Upper lobe of left lung (tissue), 6 donors: ENCODE results near the gene DZANK1. TPM values are rescaled to one million over a fixed set of nuclear protein-coding genes. Genes with fewer than 3 reads are reported as not detected.
"Not testable (repeated sequence)": the region's sequence is repeated elsewhere in the genome, so short reads cannot be mapped to it uniquely, and the experiment has no call there.

Experiments
- ATAC-seq, 2 donors: fragments of 200-7000 bp; cut with Tn5 transposase; one replicate each; pipeline ENCODE4 v1.9.1; 2022; ENCODE audit warnings: mild to moderate bottlenecking in 2 of 2, moderate library complexity in 2 of 2; ENCODE audit not compliant: low FRiP score in 2 of 2
- DNase-seq, 2 donors: peaks; one replicate each; pipeline ENCODE4 v3.0.0-alpha.2; 2019 to 2020
- H3K27ac ChIP-seq, 4 donors: fragments of 200-600 bp; sonication (generic); one replicate each; pipeline ENCODE4 v1.5.1; 2016 to 2019
- H3K27me3 ChIP-seq, 4 donors: fragments of 200-600 bp; sonication (generic); one replicate each; pipeline ENCODE4 v1.5.1; 2017 to 2019
- H3K36me3 ChIP-seq, 4 donors: fragments of 200-600 bp; sonication (generic); one replicate each; pipeline ENCODE4 v1.5.1; 2016 to 2019
- H3K4me1 ChIP-seq, 4 donors: fragments of 200-600 bp; sonication (generic); one replicate each; pipeline ENCODE4 v1.5.1; 2018 to 2019
- H3K4me3 ChIP-seq, 4 donors: fragments of 200-600 bp; sonication (generic); one replicate each; pipeline ENCODE4 v1.5.1; 2017 to 2019; ENCODE audit warnings: mild to moderate bottlenecking in 2 of 4, moderate library complexity in 1 of 4
- H3K9me3 ChIP-seq, 4 donors: fragments of 200-600 bp; sonication (generic); one replicate each; pipeline ENCODE4 v1.5.1; 2018 to 2019
- EP300 ChIP-seq, 4 donors: sonication (generic); formaldehyde crosslinking; IDR thresholded peaks; one replicate each; pipeline ENCODE4 v1.5.1; 2017; ENCODE audit warnings: antibody characterized with exemption in 4 of 4, control low read depth in 2 of 4
- POLR2A ChIP-seq, 4 donors: fragments of 450-650 bp; IDR thresholded peaks; one replicate each; pipeline ENCODE4 v1.5.1; 2016 to 2017; ENCODE audit warnings: antibody characterized with exemption in 4 of 4, mild to moderate bottlenecking in 2 of 4
- POLR2AphosphoS5 ChIP-seq, 2 donors: sonication (generic); formaldehyde crosslinking; IDR thresholded peaks; one replicate each; pipeline ENCODE4 v1.5.1; 2017; ENCODE audit warnings: antibody characterized with exemption in 2 of 2
- WGBS, 2 donors: methylation state at CpG; one replicate each; pipeline ENCODE4 v1.1.5; 2017 to 2018; 5-methylcytosine and 5-hydroxymethylcytosine counted together
- small RNA-seq, 4 donors: library from RNA; depleted of rRNA; stranded (forward); fragments of <200 nt; gene quantifications; one replicate each; pipeline ENCODE3, GENCODE V24; 2016
- total RNA-seq, 6 donors: library from RNA; depleted of rRNA in 4 of 6; stranded (reverse); fragments of >200 nt in 4 of 6; gene quantifications; one replicate each; pipeline versions ENCODE4 v1.1.0 to v1.2.1, GENCODE V29; 2016 to 2021
- TF ChIP-seq, protein P1 (sequence below), 6 experiments: fragments of 450-650 bp in 4 of 6; fragments of 200-600 bp in 2 of 6; sonication (generic) in 2 of 6; IDR thresholded peaks; one replicate each; pipeline ENCODE4 v1.5.1; 2016 to 2019; ENCODE audit warnings: antibody characterized with exemption in 6 of 6
- donor health status: DM: no; HTN: no; CAD: no; lungs with moderate emphysema.
- donor health status: DM: no; HTN: yes; CAD: no; lungs with severe emphysema.

Gene DZANK1
- total RNA-seq, 6 donors from 2014 or later: 1.8 to 12.8 (median 4.4) TPM

DNA sequence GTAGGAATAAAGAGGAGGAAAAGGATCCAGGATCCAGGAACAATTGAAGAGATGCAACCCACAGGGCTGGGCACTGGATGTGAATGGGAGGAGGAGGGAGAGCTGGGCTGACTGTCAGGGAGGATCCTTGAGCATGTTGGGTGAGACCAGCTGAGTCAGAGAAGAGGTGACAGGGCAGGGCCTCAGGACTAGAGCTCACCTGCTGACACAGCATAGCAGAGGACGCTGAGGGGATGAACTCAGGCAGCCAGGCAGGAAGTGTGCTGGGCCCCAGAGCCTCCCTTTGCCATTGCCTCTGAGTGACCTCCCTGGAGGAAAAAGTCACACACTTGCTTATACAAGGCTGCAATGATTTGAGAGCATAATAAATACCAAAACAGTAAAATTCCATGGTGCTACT, 106.2 kb downstream of the DZANK1 start:
- DNase-seq (no peak), ATAC-seq (no peak)
- TF ChIP-seq POLR2AphosphoS5 (IDR thresholded peaks at IDR 0.05) (no peak), POLR2A (IDR thresholded peaks at IDR 0.05) (no peak), EP300 (IDR thresholded peaks at IDR 0.05) (no peak)
- TF ChIP-seq, protein P1, sequence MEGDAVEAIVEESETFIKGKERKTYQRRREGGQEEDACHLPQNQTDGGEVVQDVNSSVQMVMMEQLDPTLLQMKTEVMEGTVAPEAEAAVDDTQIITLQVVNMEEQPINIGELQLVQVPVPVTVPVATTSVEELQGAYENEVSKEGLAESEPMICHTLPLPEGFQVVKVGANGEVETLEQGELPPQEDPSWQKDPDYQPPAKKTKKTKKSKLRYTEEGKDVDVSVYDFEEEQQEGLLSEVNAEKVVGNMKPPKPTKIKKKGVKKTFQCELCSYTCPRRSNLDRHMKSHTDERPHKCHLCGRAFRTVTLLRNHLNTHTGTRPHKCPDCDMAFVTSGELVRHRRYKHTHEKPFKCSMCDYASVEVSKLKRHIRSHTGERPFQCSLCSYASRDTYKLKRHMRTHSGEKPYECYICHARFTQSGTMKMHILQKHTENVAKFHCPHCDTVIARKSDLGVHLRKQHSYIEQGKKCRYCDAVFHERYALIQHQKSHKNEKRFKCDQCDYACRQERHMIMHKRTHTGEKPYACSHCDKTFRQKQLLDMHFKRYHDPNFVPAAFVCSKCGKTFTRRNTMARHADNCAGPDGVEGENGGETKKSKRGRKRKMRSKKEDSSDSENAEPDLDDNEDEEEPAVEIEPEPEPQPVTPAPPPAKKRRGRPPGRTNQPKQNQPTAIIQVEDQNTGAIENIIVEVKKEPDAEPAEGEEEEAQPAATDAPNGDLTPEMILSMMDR (IDR thresholded peaks at IDR 0.05): no peak
- H3K9me3 ChIP-seq: no peaks in the 10 kb centered on the region
- H3K4me3 ChIP-seq: no peak overlapping the region
- H3K36me3 ChIP-seq: no peaks in the 10 kb centered on the region
- no peaks in the 10 kb centered on the region for H3K4me1 ChIP-seq
- 47% methylated on average over 1 of the region's 1 CpG; no CpG with 5 or more reads in 1 of the 2 donors for WGBS, 2 donors
- H3K27me3 ChIP-seq: no peaks in the 10 kb centered on the region
- no peak overlapping the region for H3K27ac ChIP-seq

DNA sequence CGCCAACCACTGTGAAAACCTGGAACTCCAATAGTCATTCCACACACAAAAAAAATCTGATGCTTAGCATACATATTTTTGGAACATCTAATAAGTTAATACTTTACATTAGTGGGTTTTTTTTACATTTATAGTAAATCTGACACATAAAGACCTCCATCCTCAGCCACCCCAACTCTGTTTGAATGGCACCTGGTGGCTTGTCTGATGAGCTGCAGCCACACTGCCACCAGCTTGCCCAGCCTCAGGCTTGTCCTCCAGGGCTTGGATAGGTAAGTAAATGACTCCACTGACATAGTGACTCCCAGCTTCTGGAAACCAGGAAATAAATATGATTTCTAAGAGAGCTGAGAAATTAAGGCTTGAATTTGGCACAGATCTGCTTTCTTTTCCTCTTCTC, 107.0 kb downstream of the DZANK1 start:
- H3K27me3 ChIP-seq: no peaks in the 10 kb centered on the region
- H3K36me3 ChIP-seq: no peaks in the 10 kb centered on the region
- no peaks in the 10 kb centered on the region for H3K9me3 ChIP-seq
- WGBS, 2 donors: 86 to 96% methylated on average over 1 of the region's 1 CpG
- DNase-seq (no peak), ATAC-seq (no peak)
- TF ChIP-seq POLR2AphosphoS5 (IDR thresholded peaks at IDR 0.05): no peak
- TF ChIP-seq, protein P1 (IDR thresholded peaks at IDR 0.05): no peak
- no peak for TF ChIP-seq POLR2A (IDR thresholded peaks at IDR 0.05)
- TF ChIP-seq EP300 (IDR thresholded peaks at IDR 0.05): no peak
- no peak overlapping the region for H3K27ac ChIP-seq
- H3K4me3 ChIP-seq: no peak overlapping the region
- no peaks in the 10 kb centered on the region for H3K4me1 ChIP-seq

DNA sequence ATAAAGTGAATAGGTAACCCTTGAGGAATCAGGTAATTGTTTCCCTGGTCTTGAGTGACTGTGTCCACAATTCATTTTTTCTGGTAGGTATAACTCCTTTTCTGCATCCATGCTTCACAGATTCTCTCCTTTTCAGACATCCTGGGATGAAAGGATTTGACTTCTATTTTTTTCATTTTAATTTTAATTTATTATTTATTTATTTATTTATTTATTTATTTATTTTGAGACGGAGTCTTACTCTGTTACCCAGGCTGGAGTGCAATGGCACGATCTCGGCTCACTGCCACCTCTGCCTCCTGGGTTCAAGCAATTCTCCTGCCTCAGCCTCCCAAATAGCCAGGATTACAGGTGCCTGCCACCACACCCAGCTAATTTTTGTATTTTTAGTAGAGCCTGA, 117.1 kb downstream of the DZANK1 start:
- not testable (repeated sequence) for H3K27ac ChIP-seq, H3K4me3 ChIP-seq, DNase-seq, H3K9me3 ChIP-seq, H3K36me3 ChIP-seq, H3K27me3 ChIP-seq, H3K4me1 ChIP-seq, ATAC-seq
- WGBS, 2 donors: 61 to 67% methylated on average over 3 of the region's 3 CpGs

Small RNA genes lying within 50 kb of the gene (small RNA-seq; reads per million reads assigned to genes)
- gene MIR3192 (0 reads per million in 4 donors), gene RNA5SP476 (0 reads per million in 4 donors)

Other genes starting within 250 kb of the DZANK1 start
- 10 to 100 TPM in 5 of 6 donors, 1 to 10 TPM in 1; 9.2 to 30.4 (median 12.8) TPM for gene ZNF133, start 178.5 kb downstream of the DZANK1 start, total RNA-seq
- gene POLR3F, start 360 bp upstream of the DZANK1 start, total RNA-seq: 1 to 10 TPM; 3.1 to 9.7 (median 6.7) TPM
- 10 to 100 TPM in 4 of 6 donors, 1 to 10 TPM in 2; 6.9 to 32.0 (median 15.0) TPM for gene RBBP9, start 30.2 kb upstream of the DZANK1 start, total RNA-seq
- 10 to 100 TPM; 21.3 to 74.3 (median 64.2) TPM for gene SEC23B, start 40.9 kb upstream of the DZANK1 start, total RNA-seq
- gene SMIM26, start 100.4 kb upstream of the DZANK1 start, total RNA-seq: 10 to 100 TPM; 12.5 to 81.3 (median 63.7) TPM
- 10 to 100 TPM; 19.9 to 31.2 (median 24.8) TPM for gene DTD1, start 121.0 kb upstream of the DZANK1 start, total RNA-seq